Measurements from ENCODE around the gene RNLS.
"Not testable (repeated sequence)": the region's sequence is repeated elsewhere in the genome, so short reads cannot be mapped to it uniquely, and the experiment has no call there.

RNLS gene

GRCh38 chr10:88521791-88522190, 61.3 kb downstream of the RNLS start:
- no peak for DNase-seq

GRCh38 chr10:88515235-88515634, 67.9 kb downstream of the RNLS start:
- no peak for DNase-seq

- no peak for DNase-seq
Observed at GRCh38 chr10:88512599-88512998, 70.5 kb downstream of the RNLS start.

- no peak for DNase-seq
Observed at GRCh38 chr10:88508796-88509195, 74.3 kb downstream of the RNLS start.

- DNase-seq, result no peak
Observed at GRCh38 chr10:88507826-88508453, 75.2 kb downstream of the RNLS start.

- no peak for DNase-seq
Observed at GRCh38 chr10:88507404-88507803, 75.7 kb downstream of the RNLS start.

- no peak for DNase-seq
Observed at GRCh38 chr10:88505680-88506215, 77.4 kb downstream of the RNLS start.

GRCh38 chr10:88505265-88505664, 77.9 kb downstream of the RNLS start:
- DNase-seq, result no peak

- DNase-seq, result no peak
Observed at GRCh38 chr10:88500656-88501055, 82.5 kb downstream of the RNLS start.

- no peak for DNase-seq
Observed at GRCh38 chr10:88499569-88500470, 83.3 kb downstream of the RNLS start.

- no peak for DNase-seq
Observed at GRCh38 chr10:88497913-88498312, 85.2 kb downstream of the RNLS start.

- DNase-seq, result no peak
Observed at GRCh38 chr10:88494537-88494936, 88.6 kb downstream of the RNLS start.

- DNase-seq, result no peak
Observed at GRCh38 chr10:88493691-88494483, 89.2 kb downstream of the RNLS start.

GRCh38 chr10:88491314-88491713, 91.8 kb downstream of the RNLS start:
- no peak for DNase-seq

- DNase-seq, result no peak
Observed at GRCh38 chr10:88490231-88490980, 92.7 kb downstream of the RNLS start.

- DNase-seq, result no peak
Observed at GRCh38 chr10:88489107-88489506, 94.0 kb downstream of the RNLS start.

- not testable (repeated sequence) for DNase-seq
Observed at GRCh38 chr10:88486816-88487215, 96.3 kb downstream of the RNLS start.

- no peak for DNase-seq
Observed at GRCh38 chr10:88482220-88482619, 100.9 kb downstream of the RNLS start.

- DNase-seq, result no peak
Observed at GRCh38 chr10:88478256-88478655, 104.9 kb downstream of the RNLS start.

GRCh38 chr10:88477343-88478085, 105.6 kb downstream of the RNLS start:
- no peak for DNase-seq
